GM19043 (cell line): ENCODE data around the gene PDIA6.

Source experiments
- ATAC-seq: cut with Tn5 transposase; IDR thresholded peaks from one replicate; pipeline ENCODE4 v1.9.1; 2021; ENCODE audit warnings: low read depth; ENCODE audit not compliant: unreplicated experiment

The PDIA6 gene

GRCh38 chr2:10812362-10813162, at the start of gene PDIA6:
PDIA6 (minus strand) TSS chr2:10812785; CDS start chr2:10812696, 89 bp downstream.
- ATAC-seq, result peak; percentile 87

- ATAC-seq, result no peak
Measured at GRCh38 chr2:10862330-10862729, 49.7 kb upstream of the PDIA6 start.

GRCh38 chr2:10861765-10862164, 49.2 kb upstream of the PDIA6 start:
- no peak for ATAC-seq

- ATAC-seq, result no peak
Measured at GRCh38 chr2:10860814-10861325, 48.3 kb upstream of the PDIA6 start.

GRCh38 chr2:10860081-10860813, 47.7 kb upstream of the PDIA6 start:
- no peak for ATAC-seq

- no peak for ATAC-seq
Measured at GRCh38 chr2:10859278-10859677, 46.7 kb upstream of the PDIA6 start.

- ATAC-seq, result no peak
Measured at GRCh38 chr2:10848541-10848940, 36.0 kb upstream of the PDIA6 start.

GRCh38 chr2:10847008-10847407, 34.4 kb upstream of the PDIA6 start:
- ATAC-seq, result no peak

GRCh38 chr2:10846110-10846861, 33.7 kb upstream of the PDIA6 start:
- ATAC-seq, result no peak

- ATAC-seq, result no peak
Measured at GRCh38 chr2:10845640-10846039, 33.1 kb upstream of the PDIA6 start.

GRCh38 chr2:10844097-10844496, 31.5 kb upstream of the PDIA6 start:
- ATAC-seq, result no peak

GRCh38 chr2:10842506-10842905, 29.9 kb upstream of the PDIA6 start:
- no peak for ATAC-seq

- ATAC-seq, result no peak
Measured at GRCh38 chr2:10841547-10842219, 29.1 kb upstream of the PDIA6 start.

- no peak for ATAC-seq
Measured at GRCh38 chr2:10839813-10840212, 27.2 kb upstream of the PDIA6 start.

- no peak for ATAC-seq
Measured at GRCh38 chr2:10838734-10839133, 26.1 kb upstream of the PDIA6 start.

- no peak for ATAC-seq
Measured at GRCh38 chr2:10837298-10838266, 25.0 kb upstream of the PDIA6 start.

GRCh38 chr2:10835052-10835970, 22.7 kb upstream of the PDIA6 start:
- peak; percentile 57 for ATAC-seq

- ATAC-seq, result no peak
Measured at GRCh38 chr2:10834068-10834655, 21.6 kb upstream of the PDIA6 start.
